WTC11 (cell line): ENCODE measurements around the gene MSL3B.

Source experiments
- ATAC-seq: fragments of 200-7000 bp; cut with Tn5 transposase; 2 replicates; pipeline ENCODE4 v1.10.0; 2021; ENCODE audit warnings: mild to moderate bottlenecking, moderate library complexity
- CTCF ChIA-PET: fragments of 300-600 bp; sonication (Branson Sonifier 250); formaldehyde crosslinking; loops from one replicate; lab custom pipeline; 2021; ENCODE audit warnings: antibody characterized with exemption; lab: Charles Lee
- POLR2A ChIA-PET: fragments of 350-600 bp; sonication (Branson Sonifier 250); formaldehyde crosslinking; loops from one replicate; lab custom pipeline; 2021; ENCODE audit warnings: antibody characterized with exemption; lab: Charles Lee
- DNase-seq: peaks from one replicate; pipeline ENCODE4 v3.0.0; 2021; ENCODE audit warnings: low spot score
- H3K27ac Mint-ChIP-seq: 2 replicates; pipeline ENCODE4 v1.8.0; 2021; ENCODE audit warnings: mixed read lengths
- H3K27me3 Mint-ChIP-seq: 2 replicates; pipeline ENCODE4 v1.8.0; 2021; ENCODE audit warnings: low read depth, mild to moderate bottlenecking, moderate library complexity, mixed read lengths
- H3K36me3 Mint-ChIP-seq: 2 replicates; pipeline ENCODE4 v1.8.0; 2021; ENCODE audit warnings: mixed read lengths
- H3K4me1 Mint-ChIP-seq: 2 replicates; pipeline ENCODE4 v1.8.0; 2022; ENCODE audit warnings: mixed read lengths
- H3K4me3 Mint-ChIP-seq: 2 replicates; pipeline ENCODE4 v1.8.0; 2021; ENCODE audit warnings: mild to moderate bottlenecking, moderate library complexity, mixed read lengths
- H3K9me3 Mint-ChIP-seq: 2 replicates; pipeline ENCODE4 v1.8.0; 2021; ENCODE audit warnings: mixed read lengths
- AR ChIP-seq: fragments of 250-450 bp; sonication (Bioruptor Pico); IDR thresholded peaks from 2 replicates; pipeline ENCODE4 v1.9.0; 2021; ENCODE audit warnings: mild to moderate bottlenecking
- ATF1 ChIP-seq: sonication (generic); formaldehyde crosslinking; IDR thresholded peaks from 2 replicates; pipeline ENCODE4 v1.8.1; 2023; ENCODE audit warnings: mild to moderate bottlenecking, moderate library complexity, missing genetic modification reagents
- CBFB ChIP-seq: sonication (generic); formaldehyde crosslinking; IDR thresholded peaks from 2 replicates; pipeline ENCODE4 v1.8.1; 2022; ENCODE audit warnings: mild to moderate bottlenecking, low read depth, missing genetic modification reagents
- CREB1 ChIP-seq: sonication (generic); formaldehyde crosslinking; IDR thresholded peaks from 2 replicates; pipeline ENCODE4 v1.8.0; 2023; ENCODE audit warnings: mild to moderate bottlenecking, missing genetic modification reagents
- E2F1 ChIP-seq: sonication (generic); formaldehyde crosslinking; IDR thresholded peaks from 2 replicates; pipeline ENCODE4 v1.8.0; 2022; ENCODE audit warnings: mild to moderate bottlenecking, missing genetic modification reagents
- ETV6 ChIP-seq: sonication (generic); formaldehyde crosslinking; IDR thresholded peaks from 2 replicates; pipeline ENCODE4 v1.8.1; 2022; ENCODE audit warnings: mild to moderate bottlenecking, missing genetic modification reagents
- MYBL2 ChIP-seq: sonication (generic); formaldehyde crosslinking; IDR thresholded peaks from 2 replicates; pipeline ENCODE4 v1.8.1; 2023; ENCODE audit warnings: mild to moderate bottlenecking, moderate library complexity, missing genetic modification reagents
- NFE2L1 ChIP-seq: sonication (generic); formaldehyde crosslinking; IDR thresholded peaks from 2 replicates; pipeline ENCODE4 v1.8.1; 2023; ENCODE audit warnings: missing genetic modification reagents
- NFYB ChIP-seq: sonication (generic); formaldehyde crosslinking; conservative IDR thresholded peaks from 2 replicates; pipeline ENCODE4 v1.8.0; 2022; ENCODE audit warnings: low read depth, missing genetic modification reagents
- NR1H2 ChIP-seq: sonication (generic); formaldehyde crosslinking; IDR thresholded peaks from 2 replicates; pipeline ENCODE4 v1.9.0; 2021; ENCODE audit warnings: mild to moderate bottlenecking, moderate library complexity, missing genetic modification reagents
- OVOL2 ChIP-seq: fragments of 250-450 bp; sonication (Bioruptor Pico); IDR thresholded peaks from 2 replicates; pipeline ENCODE4 v1.9.0; 2021; ENCODE audit warnings: mild to moderate bottlenecking, borderline replicate concordance
- RELA ChIP-seq: sonication (generic); formaldehyde crosslinking; IDR thresholded peaks from 2 replicates; pipeline ENCODE4 v1.8.1; 2022; ENCODE audit warnings: missing genetic modification reagents, mild to moderate bottlenecking, borderline replicate concordance
- TCF7 ChIP-seq: sonication (generic); formaldehyde crosslinking; IDR thresholded peaks from 2 replicates; pipeline ENCODE4 v1.8.0; 2022; ENCODE audit warnings: mild to moderate bottlenecking, low read depth, missing genetic modification reagents, moderate library complexity
- ZNF219 ChIP-seq: sonication (generic); formaldehyde crosslinking; IDR thresholded peaks from 2 replicates; pipeline ENCODE4 v1.8.0; 2023; ENCODE audit warnings: missing genetic modification reagents, mild to moderate bottlenecking, borderline replicate concordance
- ZNF263 ChIP-seq: sonication (generic); formaldehyde crosslinking; IDR thresholded peaks from 2 replicates; pipeline ENCODE4 v1.8.1; 2022; ENCODE audit warnings: low read depth, mild to moderate bottlenecking, moderate library complexity, missing genetic modification reagents
- ZNF317 ChIP-seq: sonication (generic); formaldehyde crosslinking; IDR thresholded peaks from 2 replicates; pipeline ENCODE4 v1.8.1; 2023; ENCODE audit warnings: low read depth, mild to moderate bottlenecking, moderate library complexity, missing genetic modification reagents, borderline replicate concordance
- ZNF671 ChIP-seq: fragments of 250-450 bp; sonication (Bioruptor Pico); IDR thresholded peaks from 2 replicates; pipeline ENCODE4 v1.8.0; 2021; ENCODE audit warnings: mild to moderate bottlenecking
- TF ChIP-seq, protein P1 (sequence below): fragments of 250-450 bp; sonication (Bioruptor Pico); IDR thresholded peaks from 2 replicates; pipeline ENCODE4 v2.1.2; 2022; ENCODE audit warnings: mild to moderate bottlenecking, moderate library complexity
- TF ChIP-seq, protein P2 (sequence below): sonication (generic); formaldehyde crosslinking; IDR thresholded peaks from 2 replicates; pipeline ENCODE4 v1.8.1; 2023; ENCODE audit warnings: mild to moderate bottlenecking, missing genetic modification reagents, borderline replicate concordance
- TF ChIP-seq, protein P3 (sequence below): sonication (generic); formaldehyde crosslinking; IDR thresholded peaks from 2 replicates; pipeline ENCODE4 v1.8.1; 2022; ENCODE audit warnings: low read depth, mild to moderate bottlenecking, moderate library complexity, missing genetic modification reagents, borderline replicate concordance
- TF ChIP-seq, protein P4 (sequence below): sonication (generic); formaldehyde crosslinking; IDR thresholded peaks from 2 replicates; pipeline ENCODE4 v1.8.1; 2022; ENCODE audit warnings: mild to moderate bottlenecking, moderate library complexity, missing genetic modification reagents
- TF ChIP-seq, protein P5 (sequence below): sonication (generic); formaldehyde crosslinking; IDR thresholded peaks from 2 replicates; pipeline ENCODE4 v1.8.0; 2023; ENCODE audit warnings: missing genetic modification reagents

Gene MSL3B

GRCh38 chr2:233817995-233818638 is 50.1 kb downstream of the MSL3B start:
- H3K9me3 Mint-ChIP-seq = peaks cover 7% of the 10 kb centered on the region; the same call in 1 of the 2 replicates
- ChIA-PET POLR2A (no interaction called here), CTCF (interaction anchor here (1.3 kb wide), 1 partner anchor 15 kb away, joined by 3 read pairs; no protein-coding TSS in a partner anchor)
- ATAC-seq (no peak), DNase-seq (no peak)
- no peaks in the 10 kb centered on the region for H3K4me1 Mint-ChIP-seq
- no peak overlapping the region for H3K4me3 Mint-ChIP-seq
- TF ChIP-seq RELA (CRISPR knock-in tag) (no peak), CREB1 (CRISPR knock-in tag) (no peak)
- TF ChIP-seq, protein P1, sequence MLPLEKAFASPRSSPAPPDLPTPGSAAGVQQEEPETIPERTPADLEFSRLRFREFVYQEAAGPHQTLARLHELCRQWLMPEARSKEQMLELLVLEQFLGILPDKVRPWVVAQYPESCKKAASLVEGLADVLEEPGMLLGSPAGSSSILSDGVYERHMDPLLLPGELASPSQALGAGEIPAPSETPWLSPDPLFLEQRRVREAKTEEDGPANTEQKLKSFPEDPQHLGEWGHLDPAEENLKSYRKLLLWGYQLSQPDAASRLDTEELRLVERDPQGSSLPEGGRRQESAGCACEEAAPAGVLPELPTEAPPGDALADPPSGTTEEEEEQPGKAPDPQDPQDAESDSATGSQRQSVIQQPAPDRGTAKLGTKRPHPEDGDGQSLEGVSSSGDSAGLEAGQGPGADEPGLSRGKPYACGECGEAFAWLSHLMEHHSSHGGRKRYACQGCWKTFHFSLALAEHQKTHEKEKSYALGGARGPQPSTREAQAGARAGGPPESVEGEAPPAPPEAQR = no peak
- H3K27me3 Mint-ChIP-seq = no peaks in the 10 kb centered on the region
- H3K36me3 Mint-ChIP-seq = no peaks in the 10 kb centered on the region
- no peak overlapping the region for H3K27ac Mint-ChIP-seq

GRCh38 chr2:233817361-233817911 is 50.8 kb downstream of the MSL3B start:
- H3K4me1 Mint-ChIP-seq = no peaks in the 10 kb centered on the region
- peaks cover 7% of the 10 kb centered on the region; the same call in 1 of the 2 replicates for H3K9me3 Mint-ChIP-seq
- no peak overlapping the region for H3K4me3 Mint-ChIP-seq
- no peak overlapping the region for H3K27ac Mint-ChIP-seq
- ChIA-PET POLR2A (no interaction called here), CTCF (no interaction called here)
- H3K36me3 Mint-ChIP-seq = no peaks in the 10 kb centered on the region
- no peak for ATAC-seq
- no peaks in the 10 kb centered on the region for H3K27me3 Mint-ChIP-seq
- DNase-seq = no peak
- TF ChIP-seq, protein P2, sequence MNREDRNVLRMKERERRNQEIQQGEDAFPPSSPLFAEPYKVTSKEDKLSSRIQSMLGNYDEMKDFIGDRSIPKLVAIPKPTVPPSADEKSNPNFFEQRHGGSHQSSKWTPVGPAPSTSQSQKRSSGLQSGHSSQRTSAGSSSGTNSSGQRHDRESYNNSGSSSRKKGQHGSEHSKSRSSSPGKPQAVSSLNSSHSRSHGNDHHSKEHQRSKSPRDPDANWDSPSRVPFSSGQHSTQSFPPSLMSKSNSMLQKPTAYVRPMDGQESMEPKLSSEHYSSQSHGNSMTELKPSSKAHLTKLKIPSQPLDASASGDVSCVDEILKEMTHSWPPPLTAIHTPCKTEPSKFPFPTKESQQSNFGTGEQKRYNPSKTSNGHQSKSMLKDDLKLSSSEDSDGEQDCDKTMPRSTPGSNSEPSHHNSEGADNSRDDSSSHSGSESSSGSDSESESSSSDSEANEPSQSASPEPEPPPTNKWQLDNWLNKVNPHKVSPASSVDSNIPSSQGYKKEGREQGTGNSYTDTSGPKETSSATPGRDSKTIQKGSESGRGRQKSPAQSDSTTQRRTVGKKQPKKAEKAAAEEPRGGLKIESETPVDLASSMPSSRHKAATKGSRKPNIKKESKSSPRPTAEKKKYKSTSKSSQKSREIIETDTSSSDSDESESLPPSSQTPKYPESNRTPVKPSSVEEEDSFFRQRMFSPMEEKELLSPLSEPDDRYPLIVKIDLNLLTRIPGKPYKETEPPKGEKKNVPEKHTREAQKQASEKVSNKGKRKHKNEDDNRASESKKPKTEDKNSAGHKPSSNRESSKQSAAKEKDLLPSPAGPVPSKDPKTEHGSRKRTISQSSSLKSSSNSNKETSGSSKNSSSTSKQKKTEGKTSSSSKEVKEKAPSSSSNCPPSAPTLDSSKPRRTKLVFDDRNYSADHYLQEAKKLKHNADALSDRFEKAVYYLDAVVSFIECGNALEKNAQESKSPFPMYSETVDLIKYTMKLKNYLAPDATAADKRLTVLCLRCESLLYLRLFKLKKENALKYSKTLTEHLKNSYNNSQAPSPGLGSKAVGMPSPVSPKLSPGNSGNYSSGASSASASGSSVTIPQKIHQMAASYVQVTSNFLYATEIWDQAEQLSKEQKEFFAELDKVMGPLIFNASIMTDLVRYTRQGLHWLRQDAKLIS = no peak
- TF ChIP-seq, protein P3, sequence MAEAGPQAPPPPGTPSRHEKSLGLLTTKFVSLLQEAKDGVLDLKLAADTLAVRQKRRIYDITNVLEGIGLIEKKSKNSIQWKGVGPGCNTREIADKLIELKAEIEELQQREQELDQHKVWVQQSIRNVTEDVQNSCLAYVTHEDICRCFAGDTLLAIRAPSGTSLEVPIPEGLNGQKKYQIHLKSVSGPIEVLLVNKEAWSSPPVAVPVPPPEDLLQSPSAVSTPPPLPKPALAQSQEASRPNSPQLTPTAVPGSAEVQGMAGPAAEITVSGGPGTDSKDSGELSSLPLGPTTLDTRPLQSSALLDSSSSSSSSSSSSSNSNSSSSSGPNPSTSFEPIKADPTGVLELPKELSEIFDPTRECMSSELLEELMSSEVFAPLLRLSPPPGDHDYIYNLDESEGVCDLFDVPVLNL = no peak
- no peak for TF ChIP-seq ETV6 (CRISPR knock-in tag)
- no peak for TF ChIP-seq ZNF263 (CRISPR knock-in tag)
- TF ChIP-seq AR = no peak
- TF ChIP-seq CBFB (CRISPR knock-in tag) = no peak
- no peak for TF ChIP-seq MYBL2 (CRISPR knock-in tag)
- no peak for TF ChIP-seq NFYB (CRISPR knock-in tag)
- TF ChIP-seq ZNF317 (CRISPR knock-in tag) = no peak
- no peak for TF ChIP-seq NFE2L1 (CRISPR knock-in tag)
- no peak for TF ChIP-seq OVOL2
- TF ChIP-seq E2F1 (CRISPR knock-in tag) = no peak
- no peak for TF ChIP-seq ZNF219 (CRISPR knock-in tag)
- TF ChIP-seq ZNF671 (CRISPR knock-in tag) = no peak
- TF ChIP-seq, protein P4, sequence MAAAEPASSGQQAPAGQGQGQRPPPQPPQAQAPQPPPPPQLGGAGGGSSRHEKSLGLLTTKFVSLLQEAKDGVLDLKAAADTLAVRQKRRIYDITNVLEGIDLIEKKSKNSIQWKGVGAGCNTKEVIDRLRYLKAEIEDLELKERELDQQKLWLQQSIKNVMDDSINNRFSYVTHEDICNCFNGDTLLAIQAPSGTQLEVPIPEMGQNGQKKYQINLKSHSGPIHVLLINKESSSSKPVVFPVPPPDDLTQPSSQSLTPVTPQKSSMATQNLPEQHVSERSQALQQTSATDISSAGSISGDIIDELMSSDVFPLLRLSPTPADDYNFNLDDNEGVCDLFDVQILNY (CRISPR knock-in tag) = no peak
- TF ChIP-seq, protein P5, sequence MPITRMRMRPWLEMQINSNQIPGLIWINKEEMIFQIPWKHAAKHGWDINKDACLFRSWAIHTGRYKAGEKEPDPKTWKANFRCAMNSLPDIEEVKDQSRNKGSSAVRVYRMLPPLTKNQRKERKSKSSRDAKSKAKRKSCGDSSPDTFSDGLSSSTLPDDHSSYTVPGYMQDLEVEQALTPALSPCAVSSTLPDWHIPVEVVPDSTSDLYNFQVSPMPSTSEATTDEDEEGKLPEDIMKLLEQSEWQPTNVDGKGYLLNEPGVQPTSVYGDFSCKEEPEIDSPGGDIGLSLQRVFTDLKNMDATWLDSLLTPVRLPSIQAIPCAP (CRISPR knock-in tag) = no peak
- TF ChIP-seq ATF1 (CRISPR knock-in tag) = no peak
- no peak for TF ChIP-seq TCF7 (CRISPR knock-in tag)
- TF ChIP-seq NR1H2 (CRISPR knock-in tag) = no peak
